ENCODE measurements around the gene ZFYVE28. TPM values are rescaled to one million over a fixed set of nuclear protein-coding genes. Genes with fewer than 3 reads are reported as not detected.
A peak's percentile ranks its signal among the peaks of the same experiment; 100 is the strongest.

ZFYVE28 gene
- total RNA-seq, 1 donor from 2014 or later: 16.6 TPM

GRCh38 chr4:2291705-2292645, 126.5 kb downstream of the ZFYVE28 start:
- no peak for DNase-seq
- intact Hi-C loops (cut with DNase I): no loop called here
- Histone ChIP-seq H3K4me3 (no peak overlapping the region), H3K9me3 (peaks cover 3% of the 10 kb centered on the region), H3K27ac (no peak overlapping the region), H3K4me1 (no peaks in the 10 kb centered on the region), H3K36me3 (no peaks in the 10 kb centered on the region), H3K27me3 (no peaks in the 10 kb centered on the region)
- ATAC-seq: no peak
- no peak for TF ChIP-seq CTCF (IDR thresholded peaks at IDR 0.05)

GRCh38 chr4:2290974-2291704, 127.3 kb downstream of the ZFYVE28 start:
- TF ChIP-seq CTCF (IDR thresholded peaks at IDR 0.05): no peak
- H3K27me3 ChIP-seq: no peaks in the 10 kb centered on the region
- H3K27ac ChIP-seq: no peak overlapping the region
- peaks cover 3% of the 10 kb centered on the region for H3K9me3 ChIP-seq
- DNase-seq (peak; percentile 61), ATAC-seq (peak; percentile 19)
- intact Hi-C loops (cut with DNase I): no loop called here
- H3K36me3 ChIP-seq: no peaks in the 10 kb centered on the region
- no peaks in the 10 kb centered on the region for H3K4me1 ChIP-seq
- no peak overlapping the region for H3K4me3 ChIP-seq

GRCh38 chr4:2290488-2290887, 128.0 kb downstream of the ZFYVE28 start:
- H3K27ac ChIP-seq: peak overlapping the region; percentile 24
- no peak for ATAC-seq

GRCh38 chr4:2289955-2290333, 128.5 kb downstream of the ZFYVE28 start:
- no peak for TF ChIP-seq CTCF (IDR thresholded peaks at IDR 0.05)
- Histone ChIP-seq H3K36me3 (no peaks in the 10 kb centered on the region), H3K27me3 (no peaks in the 10 kb centered on the region), H3K4me1 (no peaks in the 10 kb centered on the region), H3K27ac (no peak overlapping the region), H3K4me3 (no peak overlapping the region), H3K9me3 (peaks cover 3% of the 10 kb centered on the region)
- peak; percentile 58 for DNase-seq
- intact Hi-C loops (cut with DNase I): no loop called here
- no peak for ATAC-seq

More at GRCh38 chr4:2290488-2290887, 128.0 kb downstream of the ZFYVE28 start:
- intact Hi-C loops (cut with DNase I): no loop called here
- Histone ChIP-seq H3K36me3 (no peaks in the 10 kb centered on the region), H3K4me1 (no peaks in the 10 kb centered on the region), H3K4me3 (no peak overlapping the region), H3K9me3 (peaks cover 3% of the 10 kb centered on the region), H3K27me3 (no peaks in the 10 kb centered on the region)
- peak; percentile 41 for DNase-seq
- no peak for TF ChIP-seq CTCF (IDR thresholded peaks at IDR 0.05)

GRCh38 chr4:2289311-2289954, 129.0 kb downstream of the ZFYVE28 start:
- Histone ChIP-seq H3K36me3 (no peaks in the 10 kb centered on the region), H3K9me3 (peaks cover 3% of the 10 kb centered on the region), H3K27ac (no peak overlapping the region), H3K4me1 (no peaks in the 10 kb centered on the region), H3K4me3 (no peak overlapping the region), H3K27me3 (no peaks in the 10 kb centered on the region)
- peak; percentile 51 for DNase-seq
- intact Hi-C loops (cut with DNase I): no loop called here
- no peak for TF ChIP-seq CTCF (IDR thresholded peaks at IDR 0.05)
- no peak for ATAC-seq
